ENCODE results near the gene HP1BP3. TPM values are rescaled to one million over a fixed set of nuclear protein-coding genes. Genes with fewer than 3 reads are reported as not detected.

Gene HP1BP3
- 100 to 1,000 TPM; 240 to 301 TPM for total RNA-seq
- polyA plus RNA-seq (ENCODE audit: insufficient read length in 2 of 2): 100 to 1,000 TPM; 271 to 302 TPM
- long read RNA-seq, donor 1, full-length matches to known transcripts: 13 of 76 reads
- long read RNA-seq, donor 1, partial matches to known transcripts: 49 of 76 reads
- long read RNA-seq, donor 1, other reads (novel, unspliced or antisense): 14 of 76 reads
- long read RNA-seq, donor 2, full-length matches to known transcripts: 6 of 23 reads
- long read RNA-seq, donor 2, partial matches to known transcripts: 17 of 23 reads
- long read RNA-seq, donor 2, other reads (novel, unspliced or antisense): 0 of 23 reads
- long read RNA-seq, donor 3, partial matches to known transcripts: 13 of 26 reads
- long read RNA-seq, donor 3, other reads (novel, unspliced or antisense): 11 of 26 reads
- long read RNA-seq, donor 4, full-length matches to known transcripts: 23 of 55 reads
- long read RNA-seq, donor 4, partial matches to known transcripts: 32 of 55 reads
- long read RNA-seq, donor 4, other reads (novel, unspliced or antisense): 0 of 55 reads

- H3K9me3 ChIP-seq (ENCODE audit: control insufficient read depth, insufficient read depth, low read length): no peaks in the 10 kb centered on the region
- peak; percentile 56 to 93 (median 60) for DNase-seq (ENCODE audit: low read depth in 4 of 6, low spot score in 6 of 6)
- peaks cover 27% of the 10 kb centered on the region for H3K4me1 ChIP-seq (ENCODE audit: control insufficient read depth, insufficient read depth, low read length)
- WGBS (ENCODE audit: insufficient coverage): under 1% methylated on average over 97 of the region's 99 CpGs
- H3K27me3 ChIP-seq (ENCODE audit: control insufficient read depth, insufficient read depth, low read length): no peaks in the 10 kb centered on the region
- H3K27ac ChIP-seq (ENCODE audit: low read depth, low read length): peak within 1 kb of the TSS; percentile 96
- H3K36me3 ChIP-seq (ENCODE audit: control insufficient read depth, insufficient read depth, low read length): no peaks in the 10 kb centered on the region
- peak within 1 kb of the TSS; percentile 89 for H3K4me3 ChIP-seq (ENCODE audit: low read depth, low read length)
Measured at GRCh38 chr1:20787029-20787839, at the start of gene HP1BP3. Gene HP1BP3 (minus strand): TSS chr1:20787307. CDS start chr1:20780440, 6,867 bp downstream.

DNA sequence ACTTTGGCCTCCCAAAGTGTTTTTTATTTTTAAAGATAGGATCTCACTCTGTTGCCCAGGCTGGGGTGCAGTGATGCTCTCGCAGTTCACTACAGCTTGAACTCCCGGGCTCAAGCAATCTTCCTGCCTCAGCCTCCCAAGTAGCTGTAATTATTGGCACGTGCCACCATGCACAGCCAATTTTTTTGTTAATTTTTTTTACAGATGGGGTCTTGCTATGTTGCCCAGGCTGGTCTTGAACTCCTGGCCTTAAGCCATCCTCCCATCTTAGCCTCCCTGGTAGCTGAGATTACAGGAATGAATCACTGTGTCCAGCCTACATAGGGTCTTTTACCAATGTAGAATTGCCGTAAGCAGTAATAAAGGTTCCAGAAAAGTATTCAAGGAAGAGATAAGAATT, 49.1 kb upstream of the HP1BP3 start:
- H3K36me3 ChIP-seq (ENCODE audit: control insufficient read depth, insufficient read depth, low read length): peaks cover 19% of the 10 kb centered on the region
- DNase-seq (ENCODE audit: low read depth in 4 of 6, low spot score in 6 of 6): no peak
- WGBS (ENCODE audit: insufficient coverage): 100% methylated on average over 2 of the region's 4 CpGs
- H3K4me1 ChIP-seq (ENCODE audit: control insufficient read depth, insufficient read depth, low read length): no peaks in the 10 kb centered on the region
- H3K27me3 ChIP-seq (ENCODE audit: control insufficient read depth, insufficient read depth, low read length): no peaks in the 10 kb centered on the region
- no peak overlapping the region for H3K27ac ChIP-seq (ENCODE audit: low read depth, low read length)
- H3K9me3 ChIP-seq (ENCODE audit: control insufficient read depth, insufficient read depth, low read length): no peaks in the 10 kb centered on the region
- H3K4me3 ChIP-seq (ENCODE audit: low read depth, low read length): no peak overlapping the region

DNA sequence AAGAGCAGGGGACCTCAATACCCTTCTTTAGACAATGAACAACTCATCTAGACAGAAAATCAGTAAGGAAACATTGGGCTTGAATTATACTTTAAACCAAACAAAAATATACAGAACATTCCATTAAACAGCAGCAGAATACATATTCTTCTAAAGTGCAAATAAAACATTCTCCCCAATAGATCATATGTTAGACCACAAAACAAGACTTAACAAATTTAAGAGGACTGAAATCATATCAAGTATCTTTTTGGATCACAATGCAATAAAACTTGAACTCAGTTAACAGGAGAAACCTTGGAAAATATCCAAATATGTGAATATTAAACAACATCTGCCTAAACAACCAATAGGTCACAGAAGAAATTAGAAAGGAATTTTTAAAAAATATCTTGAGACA, 47.7 kb upstream of the HP1BP3 start:
- DNase-seq (ENCODE audit: low read depth in 4 of 6, low spot score in 6 of 6): no peak
- Histone ChIP-seq H3K9me3 (ENCODE audit: control insufficient read depth, insufficient read depth, low read length) (no peaks in the 10 kb centered on the region), H3K36me3 (ENCODE audit: control insufficient read depth, insufficient read depth, low read length) (peaks cover 16% of the 10 kb centered on the region), H3K27ac (ENCODE audit: low read depth, low read length) (no peak overlapping the region), H3K4me3 (ENCODE audit: low read depth, low read length) (no peak overlapping the region), H3K27me3 (ENCODE audit: control insufficient read depth, insufficient read depth, low read length) (no peaks in the 10 kb centered on the region), H3K4me1 (ENCODE audit: control insufficient read depth, insufficient read depth, low read length) (no peaks in the 10 kb centered on the region)

- Histone ChIP-seq H3K4me1 (ENCODE audit: control insufficient read depth, insufficient read depth, low read length) (no peaks in the 10 kb centered on the region), H3K9me3 (ENCODE audit: control insufficient read depth, insufficient read depth, low read length) (no peaks in the 10 kb centered on the region), H3K27me3 (ENCODE audit: control insufficient read depth, insufficient read depth, low read length) (no peaks in the 10 kb centered on the region), H3K4me3 (ENCODE audit: low read depth, low read length) (no peak overlapping the region), H3K27ac (ENCODE audit: low read depth, low read length) (no peak overlapping the region), H3K36me3 (ENCODE audit: control insufficient read depth, insufficient read depth, low read length) (peaks cover 10% of the 10 kb centered on the region)
- no peak for DNase-seq (ENCODE audit: low read depth in 4 of 6, low spot score in 6 of 6)
- WGBS (ENCODE audit: insufficient coverage): no CpG with 5 or more reads among the region's 1 CpG
Measured at GRCh38 chr1:20834192-20834591, 47.1 kb upstream of the HP1BP3 start.

GRCh38 chr1:20830378-20830777, 43.3 kb upstream of the HP1BP3 start:
- H3K9me3 ChIP-seq (ENCODE audit: control insufficient read depth, insufficient read depth, low read length): no peaks in the 10 kb centered on the region
- peak in 1 of 6 donors; percentile 58 for DNase-seq (ENCODE audit: low read depth in 4 of 6, low spot score in 6 of 6)
- no CpG with 5 or more reads among the region's 2 CpGs for WGBS (ENCODE audit: insufficient coverage)
- H3K36me3 ChIP-seq (ENCODE audit: control insufficient read depth, insufficient read depth, low read length): no peaks in the 10 kb centered on the region
- no peaks in the 10 kb centered on the region for H3K4me1 ChIP-seq (ENCODE audit: control insufficient read depth, insufficient read depth, low read length)
- H3K27me3 ChIP-seq (ENCODE audit: control insufficient read depth, insufficient read depth, low read length): no peaks in the 10 kb centered on the region
- no peak overlapping the region for H3K4me3 ChIP-seq (ENCODE audit: low read depth, low read length)
- H3K27ac ChIP-seq (ENCODE audit: low read depth, low read length): no peak overlapping the region

- no peaks in the 10 kb centered on the region for H3K4me1 ChIP-seq (ENCODE audit: control insufficient read depth, insufficient read depth, low read length)
- WGBS (ENCODE audit: insufficient coverage): no CpG with 5 or more reads among the region's 1 CpG
- no peaks in the 10 kb centered on the region for H3K36me3 ChIP-seq (ENCODE audit: control insufficient read depth, insufficient read depth, low read length)
- no peak overlapping the region for H3K27ac ChIP-seq (ENCODE audit: low read depth, low read length)
- H3K4me3 ChIP-seq (ENCODE audit: low read depth, low read length): no peak overlapping the region
- no peaks in the 10 kb centered on the region for H3K9me3 ChIP-seq (ENCODE audit: control insufficient read depth, insufficient read depth, low read length)
- H3K27me3 ChIP-seq (ENCODE audit: control insufficient read depth, insufficient read depth, low read length): no peaks in the 10 kb centered on the region
- no peak for DNase-seq (ENCODE audit: low read depth in 4 of 6, low spot score in 6 of 6)
Measured at GRCh38 chr1:20829946-20830345, 42.8 kb upstream of the HP1BP3 start.

DNA sequence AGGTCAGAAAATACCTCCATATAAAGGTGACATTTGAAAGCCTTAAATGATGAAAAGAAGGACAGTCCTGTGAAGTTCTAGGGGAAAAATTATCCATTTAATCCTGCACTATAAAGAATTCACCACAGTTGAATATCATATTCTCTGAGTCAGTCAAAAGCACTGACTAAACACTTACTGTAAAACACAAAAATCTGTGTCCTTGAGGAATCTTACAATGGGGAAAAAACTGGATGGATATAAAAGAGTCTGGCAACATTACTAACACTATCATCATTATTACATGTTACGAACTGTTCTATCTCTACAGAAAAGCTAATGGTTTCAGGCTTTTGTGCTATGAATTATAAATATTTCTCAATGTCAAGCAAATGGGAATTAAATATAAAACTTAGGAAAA, 42.4 kb upstream of the HP1BP3 start:
- Histone ChIP-seq H3K27me3 (ENCODE audit: control insufficient read depth, insufficient read depth, low read length) (no peaks in the 10 kb centered on the region), H3K27ac (ENCODE audit: low read depth, low read length) (no peak overlapping the region), H3K9me3 (ENCODE audit: control insufficient read depth, insufficient read depth, low read length) (no peaks in the 10 kb centered on the region), H3K4me1 (ENCODE audit: control insufficient read depth, insufficient read depth, low read length) (no peaks in the 10 kb centered on the region), H3K36me3 (ENCODE audit: control insufficient read depth, insufficient read depth, low read length) (no peaks in the 10 kb centered on the region), H3K4me3 (ENCODE audit: low read depth, low read length) (no peak overlapping the region)
- no peak for DNase-seq (ENCODE audit: low read depth in 4 of 6, low spot score in 6 of 6)
- no CpG with 5 or more reads among the region's 1 CpG for WGBS (ENCODE audit: insufficient coverage)

DNA sequence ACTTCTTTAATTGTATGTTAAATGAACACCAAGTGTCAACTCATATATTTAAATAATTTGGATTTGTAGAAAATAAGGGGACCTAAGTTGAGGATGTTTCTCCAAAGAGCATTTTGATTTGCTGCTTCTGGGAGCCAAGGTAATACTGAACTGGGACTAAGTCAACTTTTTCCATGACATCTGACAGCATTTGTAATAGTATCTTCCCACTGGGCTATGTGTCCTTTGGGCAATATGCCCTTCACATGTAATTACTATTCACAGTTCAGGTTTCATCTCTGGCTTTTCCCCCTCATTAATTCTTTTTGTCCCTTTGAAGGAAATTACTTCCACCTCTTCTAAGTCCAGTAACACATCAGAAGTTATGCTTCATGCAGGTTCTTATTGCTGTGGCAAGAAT, 36.7 kb upstream of the HP1BP3 start:
- H3K4me3 ChIP-seq (ENCODE audit: low read depth, low read length): no peak overlapping the region
- no peak overlapping the region for H3K27ac ChIP-seq (ENCODE audit: low read depth, low read length)
- no peaks in the 10 kb centered on the region for H3K9me3 ChIP-seq (ENCODE audit: control insufficient read depth, insufficient read depth, low read length)
- DNase-seq (ENCODE audit: low read depth in 4 of 6, low spot score in 6 of 6): no peak
- H3K27me3 ChIP-seq (ENCODE audit: control insufficient read depth, insufficient read depth, low read length): no peaks in the 10 kb centered on the region
- no peaks in the 10 kb centered on the region for H3K4me1 ChIP-seq (ENCODE audit: control insufficient read depth, insufficient read depth, low read length)
- peaks cover 13% of the 10 kb centered on the region for H3K36me3 ChIP-seq (ENCODE audit: control insufficient read depth, insufficient read depth, low read length)

DNA sequence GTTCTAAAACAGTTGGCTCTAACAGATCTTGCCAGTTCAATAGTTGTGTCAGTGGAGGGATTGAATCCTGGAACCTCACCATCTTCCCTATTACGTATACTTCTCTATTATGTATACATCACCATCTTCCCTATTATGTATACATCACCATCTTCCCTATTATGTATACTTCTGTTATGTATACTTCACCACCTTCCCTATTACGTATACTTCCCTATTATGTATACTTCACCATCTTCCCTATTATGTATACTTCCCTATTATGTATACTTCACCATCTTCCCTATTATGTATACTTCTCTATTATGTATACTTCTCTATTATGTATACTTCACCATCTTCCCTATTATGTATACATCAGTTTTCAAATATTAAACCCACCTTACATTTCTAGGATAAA, 34.4 kb upstream of the HP1BP3 start:
- H3K27ac ChIP-seq (ENCODE audit: low read depth, low read length): no peak overlapping the region
- H3K36me3 ChIP-seq (ENCODE audit: control insufficient read depth, insufficient read depth, low read length): peaks cover 24% of the 10 kb centered on the region
- whole genome bisulfite sequencing (ENCODE audit: insufficient coverage): no CpG with 5 or more reads among the region's 2 CpGs
- no peaks in the 10 kb centered on the region for H3K27me3 ChIP-seq (ENCODE audit: control insufficient read depth, insufficient read depth, low read length)
- no peak for DNase-seq (ENCODE audit: low read depth in 4 of 6, low spot score in 6 of 6)
- H3K4me1 ChIP-seq (ENCODE audit: control insufficient read depth, insufficient read depth, low read length): no peaks in the 10 kb centered on the region
- H3K4me3 ChIP-seq (ENCODE audit: low read depth, low read length): no peak overlapping the region
- H3K9me3 ChIP-seq (ENCODE audit: control insufficient read depth, insufficient read depth, low read length): no peaks in the 10 kb centered on the region
